Activated T-cell treated with anti-CD3 and anti-CD28 coated beads, Interleukin-2, amount 50 U/mL, for 72 hours (primary cell): ENCODE measurements around the gene CCDC177. TPM values are rescaled to one million over a fixed set of nuclear protein-coding genes. Genes with fewer than 3 reads are reported as not detected.
"Not testable (repeated sequence)": the region's sequence is repeated elsewhere in the genome, so short reads cannot be mapped to it uniquely, and the experiment has no call there.

ENCODE experiments used
- ATAC-seq, 2 donors: fragments of 150-1000 bp; cut with Tn5 transposase; replicated peaks in 1 of 2; 2 replicates each; pipeline ENCODE4 v1.10.0; 2021; ENCODE audit warnings: moderate library complexity in 2 of 2, mild to moderate bottlenecking in 1 of 2
- DNase-seq, 2 donors: peaks; one replicate each; pipeline ENCODE4 v3.0.0; 2021 to 2022; ENCODE audit warnings: mixed read lengths in 1 of 2
- H3K27ac Mint-ChIP-seq: one replicate; pipeline ENCODE4 v1.8.0; 2022; ENCODE audit warnings: mild to moderate bottlenecking, moderate library complexity, mixed read lengths
- H3K27me3 Mint-ChIP-seq: one replicate; pipeline ENCODE4 v1.8.0; 2022; ENCODE audit warnings: low read depth, mixed read lengths
- H3K36me3 Mint-ChIP-seq, 2 donors: one replicate each; pipeline ENCODE4 v1.8.0; 2022; ENCODE audit warnings: mixed read lengths in 2 of 2, mild to moderate bottlenecking in 1 of 2; ENCODE audit not compliant: insufficient read depth in 2 of 2
- H3K4me1 Mint-ChIP-seq: one replicate; pipeline ENCODE4 v1.8.0; 2022; ENCODE audit warnings: low read depth, mixed read lengths
- H3K4me3 Mint-ChIP-seq, 2 donors: one replicate each; pipeline ENCODE4 v1.8.0; 2022; ENCODE audit warnings: mild to moderate bottlenecking in 2 of 2, mixed read lengths in 2 of 2, moderate library complexity in 2 of 2
- H3K9me3 Mint-ChIP-seq, 2 donors: one replicate each; pipeline ENCODE4 v1.8.0; 2022; ENCODE audit warnings: mixed read lengths in 2 of 2
- total RNA-seq, 2 donors: library from RNA; stranded (reverse); gene quantifications; one replicate each; pipeline ENCODE4 v1.2.3, GENCODE V29; 2022

Gene CCDC177
- total RNA-seq, 2 donors from 2014 or later = not detected

- Mint-ChIP-seq H3K4me1 (peaks cover 58% of the 10 kb centered on the region), H3K27me3 (no peaks in the 10 kb centered on the region), H3K9me3 (no peaks in the 10 kb centered on the region), H3K27ac (peak overlapping the region; percentile 95), H3K36me3 (peaks cover 9 to 14% of the 10 kb centered on the region in 2 donors), H3K4me3 (peak overlapping the region; percentile 87 to 92)
- DNase-seq (peak; percentile 53 to 65), ATAC-seq (peak; percentile 61 to 64)
Observed at GRCh38 chr14:69612014-69612782, 37.5 kb upstream of the CCDC177 start.

- peak within 1 kb of the TSS; percentile 87 to 92 for H3K4me3 Mint-ChIP-seq
- H3K27me3 Mint-ChIP-seq = no peaks in the 10 kb centered on the region
- no peaks in the 10 kb centered on the region for H3K9me3 Mint-ChIP-seq
- ATAC-seq = peak; percentile 77 to 83
- H3K4me1 Mint-ChIP-seq = peaks cover 58% of the 10 kb centered on the region
- peak within 1 kb of the TSS; percentile 95 for H3K27ac Mint-ChIP-seq
- DNase-seq = peak; percentile 89 to 90
- peaks cover 8 to 11% of the 10 kb centered on the region in 2 donors for H3K36me3 Mint-ChIP-seq
Observed at GRCh38 chr14:69611172-69612013, 36.7 kb upstream of the CCDC177 start, which contains the start of gene SUSD6. Gene SUSD6 (plus strand): TSS chr14:69611596. CDS start chr14:69658593, 46,997 bp downstream.

- peak overlapping the region; percentile 58 for H3K27ac Mint-ChIP-seq
- H3K4me3 Mint-ChIP-seq = peak overlapping the region; percentile 85 to 89
- no peaks in the 10 kb centered on the region for H3K27me3 Mint-ChIP-seq
- DNase-seq (no peak), ATAC-seq (no peak)
- no peaks in the 10 kb centered on the region for H3K9me3 Mint-ChIP-seq
- peaks cover 53% of the 10 kb centered on the region for H3K4me1 Mint-ChIP-seq
- H3K36me3 Mint-ChIP-seq = peaks cover 6 to 11% of the 10 kb centered on the region in 2 donors
Observed at GRCh38 chr14:69610874-69611171, 36.2 kb upstream of the CCDC177 start.

- H3K36me3 Mint-ChIP-seq = peaks cover 3 to 9% of the 10 kb centered on the region in 2 donors
- H3K27me3 Mint-ChIP-seq = no peaks in the 10 kb centered on the region
- ATAC-seq (no peak), DNase-seq (no peak)
- peak overlapping the region; percentile 58 for H3K27ac Mint-ChIP-seq
- peak overlapping the region; percentile 85 to 89 for H3K4me3 Mint-ChIP-seq
- peaks cover 48% of the 10 kb centered on the region for H3K4me1 Mint-ChIP-seq
- no peaks in the 10 kb centered on the region for H3K9me3 Mint-ChIP-seq
Observed at GRCh38 chr14:69610020-69610873, 35.6 kb upstream of the CCDC177 start.

GRCh38 chr14:69606258-69607184 lies 31.9 kb upstream of the CCDC177 start:
- Mint-ChIP-seq H3K27ac (no peak overlapping the region), H3K27me3 (no peaks in the 10 kb centered on the region), H3K9me3 (no peaks in the 10 kb centered on the region), H3K36me3 (no peaks in the 10 kb centered on the region), H3K4me3 (no peak overlapping the region), H3K4me1 (peaks cover 34% of the 10 kb centered on the region)
- ATAC-seq = no peak
- no peak for DNase-seq

- Mint-ChIP-seq H3K36me3 (no peaks in the 10 kb centered on the region), H3K27ac (no peak overlapping the region), H3K4me1 (peaks cover 34% of the 10 kb centered on the region), H3K9me3 (no peaks in the 10 kb centered on the region), H3K27me3 (no peaks in the 10 kb centered on the region), H3K4me3 (no peak overlapping the region)
- peak in 1 of 2 donors; percentile 16 for ATAC-seq
- no peak for DNase-seq
Observed at GRCh38 chr14:69605738-69606137, 31.1 kb upstream of the CCDC177 start.

GRCh38 chr14:69600304-69600891 lies 25.7 kb upstream of the CCDC177 start:
- no peaks in the 10 kb centered on the region for H3K36me3 Mint-ChIP-seq
- DNase-seq (no peak), ATAC-seq (no peak)
- H3K9me3 Mint-ChIP-seq = no peaks in the 10 kb centered on the region
- H3K27ac Mint-ChIP-seq = no peak overlapping the region
- no peak overlapping the region for H3K4me3 Mint-ChIP-seq
- peaks cover 12% of the 10 kb centered on the region for H3K4me1 Mint-ChIP-seq
- no peaks in the 10 kb centered on the region for H3K27me3 Mint-ChIP-seq

- H3K4me3 Mint-ChIP-seq, DNase-seq, H3K27me3 Mint-ChIP-seq, H3K36me3 Mint-ChIP-seq, ATAC-seq, H3K27ac Mint-ChIP-seq, H3K9me3 Mint-ChIP-seq: not testable (repeated sequence)
- peaks cover 12% of the 10 kb centered on the region for H3K4me1 Mint-ChIP-seq
Observed at GRCh38 chr14:69599431-69599830, 24.8 kb upstream of the CCDC177 start.

GRCh38 chr14:69595336-69595735 lies 20.7 kb upstream of the CCDC177 start:
- no peaks in the 10 kb centered on the region for H3K4me1 Mint-ChIP-seq
- ATAC-seq = no peak
- DNase-seq = no peak
- no peak overlapping the region for H3K4me3 Mint-ChIP-seq
- no peaks in the 10 kb centered on the region for H3K9me3 Mint-ChIP-seq
- no peaks in the 10 kb centered on the region for H3K36me3 Mint-ChIP-seq
- H3K27ac Mint-ChIP-seq = no peak overlapping the region
- H3K27me3 Mint-ChIP-seq = no peaks in the 10 kb centered on the region

GRCh38 chr14:69594846-69595245 lies 20.2 kb upstream of the CCDC177 start:
- Mint-ChIP-seq H3K27ac (no peak overlapping the region), H3K4me3 (no peak overlapping the region), H3K36me3 (no peaks in the 10 kb centered on the region), H3K27me3 (no peaks in the 10 kb centered on the region), H3K9me3 (no peaks in the 10 kb centered on the region), H3K4me1 (no peaks in the 10 kb centered on the region)
- ATAC-seq (no peak), DNase-seq (no peak)

GRCh38 chr14:69593018-69593677 lies 18.5 kb upstream of the CCDC177 start:
- DNase-seq = no peak
- Mint-ChIP-seq H3K27me3 (no peaks in the 10 kb centered on the region), H3K4me3 (no peak overlapping the region), H3K9me3 (no peaks in the 10 kb centered on the region), H3K4me1 (peaks cover 7% of the 10 kb centered on the region), H3K27ac (no peak overlapping the region), H3K36me3 (no peaks in the 10 kb centered on the region)
- ATAC-seq = no peak
